ENCODE data around the gene ERMAP.

Gene ERMAP

GRCh38 chr1:42830631-42831030 lies 13.7 kb downstream of the ERMAP start:
- TF ChIP-seq CTCF (IDR thresholded peaks at IDR 0.05; ENCODE audit: control insufficient read depth, insufficient read depth, low read depth, low read length, missing control alignments), result no peak
- DNase-seq (ENCODE audit: low read depth), result no peak
- H3K4me3 ChIP-seq (ENCODE audit: control insufficient read depth, low read depth, low read length), result no peak overlapping the region

- DNase-seq (ENCODE audit: low read depth), result no peak
- no peak overlapping the region for H3K4me3 ChIP-seq (ENCODE audit: control insufficient read depth, low read depth, low read length)
- no peak for TF ChIP-seq CTCF (IDR thresholded peaks at IDR 0.05; ENCODE audit: control insufficient read depth, insufficient read depth, low read depth, low read length, missing control alignments)
Observed at GRCh38 chr1:42831273-42831672, 14.4 kb downstream of the ERMAP start.

GRCh38 chr1:42832641-42833240 lies 15.8 kb downstream of the ERMAP start:
- DNase-seq (ENCODE audit: low read depth), result no peak
- TF ChIP-seq CTCF (IDR thresholded peaks at IDR 0.05; ENCODE audit: control insufficient read depth, insufficient read depth, low read depth, low read length, missing control alignments), result no peak
- H3K4me3 ChIP-seq (ENCODE audit: control insufficient read depth, low read depth, low read length), result no peak overlapping the region

- no peak for DNase-seq (ENCODE audit: low read depth)
- no peak for TF ChIP-seq CTCF (IDR thresholded peaks at IDR 0.05; ENCODE audit: control insufficient read depth, insufficient read depth, low read depth, low read length, missing control alignments)
- H3K4me3 ChIP-seq (ENCODE audit: control insufficient read depth, low read depth, low read length), result no peak overlapping the region
Observed at GRCh38 chr1:42833981-42834380, 17.1 kb downstream of the ERMAP start.

DNA sequence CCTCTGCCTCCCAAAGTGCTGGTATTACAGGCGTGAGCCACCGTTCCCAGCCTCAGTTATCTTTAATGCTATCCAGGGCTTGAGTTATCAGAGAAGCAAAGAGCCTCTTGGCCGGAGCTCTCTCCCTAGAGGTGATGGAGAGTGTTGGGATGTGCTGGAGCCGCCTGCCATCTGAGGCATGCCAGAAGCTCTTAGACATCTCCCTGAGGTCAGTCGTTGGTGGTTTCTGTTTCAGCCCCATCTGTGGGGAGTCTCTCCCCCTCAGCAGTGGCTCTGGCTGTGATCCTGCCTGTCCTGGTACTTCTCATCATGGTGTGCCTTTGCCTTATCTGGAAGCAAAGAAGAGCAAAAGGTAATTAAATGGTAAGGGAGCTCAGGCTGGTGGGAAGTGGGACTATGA lies 17.9 kb downstream of the ERMAP start:
- no peak overlapping the region for H3K4me3 ChIP-seq (ENCODE audit: control insufficient read depth, low read depth, low read length)
- TF ChIP-seq CTCF (IDR thresholded peaks at IDR 0.05; ENCODE audit: control insufficient read depth, insufficient read depth, low read depth, low read length, missing control alignments), result no peak
- no peak for DNase-seq (ENCODE audit: low read depth)

DNA sequence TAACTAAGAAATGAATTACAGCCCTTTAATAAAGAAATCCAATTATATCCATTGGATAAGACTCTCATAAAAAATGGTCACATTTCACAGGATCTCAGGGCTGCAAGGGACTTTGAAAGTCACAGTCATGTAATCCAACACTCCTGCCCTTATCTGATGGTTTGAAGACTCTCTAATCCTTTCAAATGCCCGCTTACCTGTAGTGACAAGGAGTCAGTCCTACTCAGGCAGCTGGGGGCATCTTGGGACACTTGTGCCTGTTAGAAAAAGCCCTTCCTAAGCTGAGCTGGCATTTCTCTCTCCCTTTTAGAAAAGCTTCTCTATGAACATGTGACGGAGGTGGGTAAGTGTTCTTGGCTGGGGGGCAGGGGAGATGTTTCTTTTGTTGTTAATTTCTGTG lies 18.5 kb downstream of the ERMAP start:
- no peak for DNase-seq (ENCODE audit: low read depth)
- H3K4me3 ChIP-seq (ENCODE audit: control insufficient read depth, low read depth, low read length), result no peak overlapping the region
- TF ChIP-seq CTCF (IDR thresholded peaks at IDR 0.05; ENCODE audit: control insufficient read depth, insufficient read depth, low read depth, low read length, missing control alignments), result no peak

- no peak for DNase-seq (ENCODE audit: low read depth)
- no peak for TF ChIP-seq CTCF (IDR thresholded peaks at IDR 0.05; ENCODE audit: control insufficient read depth, insufficient read depth, low read depth, low read length, missing control alignments)
- no peak overlapping the region for H3K4me3 ChIP-seq (ENCODE audit: control insufficient read depth, low read depth, low read length)
Observed at GRCh38 chr1:42837709-42838108, 20.8 kb downstream of the ERMAP start.

Measured in AG09309 (cell line).